NCI-H2171 (cell line): ENCODE results near the gene MLXIPL.
A peak's percentile ranks its signal among the peaks of the same experiment; 100 is the strongest.
"Not testable (repeated sequence)": the region's sequence is repeated elsewhere in the genome, so short reads cannot be mapped to it uniquely, and the experiment has no call there.

Source experiments
- DNase-seq: peaks from one replicate; lab custom pipeline; 2025; lab: John Stamatoyannopoulos, UW

The MLXIPL gene

GRCh38 chr7:73646785-73647724 lies 22.7 kb upstream of the MLXIPL start:
- no peak for DNase-seq

GRCh38 chr7:73645643-73646174 lies 21.4 kb upstream of the MLXIPL start:
- DNase-seq, result no peak

GRCh38 chr7:73644688-73645286 lies 20.5 kb upstream of the MLXIPL start:
- DNase-seq, result no peak

- no peak for DNase-seq
These were observed 18.5 kb upstream of the MLXIPL start for GRCh38 chr7:73642834-73643233.

- DNase-seq, result no peak
These were observed 14.6 kb upstream of the MLXIPL start for GRCh38 chr7:73638911-73639310.

GRCh38 chr7:73635428-73636200 lies 11.3 kb upstream of the MLXIPL start:
- DNase-seq, result no peak

GRCh38 chr7:73633844-73634243 lies 9.5 kb upstream of the MLXIPL start:
- DNase-seq, result no peak

GRCh38 chr7:73633323-73633722 lies 9.0 kb upstream of the MLXIPL start:
- no peak for DNase-seq

- DNase-seq, result no peak
These were observed 7.2 kb upstream of the MLXIPL start for GRCh38 chr7:73631558-73631957.

GRCh38 chr7:73628504-73628903 lies 4.2 kb upstream of the MLXIPL start:
- DNase-seq, result no peak

- peak; percentile 69 for DNase-seq
These were observed 2.5 kb upstream of the MLXIPL start for GRCh38 chr7:73626814-73627213.

GRCh38 chr7:73625276-73625675 lies 954 bp upstream of the MLXIPL start:
- DNase-seq, result no peak

GRCh38 chr7:73624669-73625001 lies 313 bp upstream of the MLXIPL start:
- DNase-seq, result no peak

- peak; percentile 47 for DNase-seq
These were observed 1.2 kb downstream of the MLXIPL start for GRCh38 chr7:73622909-73623797.

- no peak for DNase-seq
These were observed 1.8 kb downstream of the MLXIPL start for GRCh38 chr7:73622527-73622908.

GRCh38 chr7:73621168-73622063 lies 2.9 kb downstream of the MLXIPL start:
- DNase-seq, result no peak

- DNase-seq, result not testable (repeated sequence)
These were observed 4.9 kb downstream of the MLXIPL start for GRCh38 chr7:73619394-73619793.

GRCh38 chr7:73618538-73618937 lies 5.8 kb downstream of the MLXIPL start:
- peak; percentile 74 for DNase-seq

GRCh38 chr7:73617520-73617919 lies 6.8 kb downstream of the MLXIPL start:
- not testable (repeated sequence) for DNase-seq

GRCh38 chr7:73615886-73616285 lies 8.4 kb downstream of the MLXIPL start:
- DNase-seq, result peak; percentile 57
